ENCODE results near the gene AKAP8L. TPM values are rescaled to one million over a fixed set of nuclear protein-coding genes. Genes with fewer than 3 reads are reported as not detected.

AKAP8L gene
- total RNA-seq, 4 donors from 2014 or later: 56.3 to 188 (median 80.9) TPM

- no peak for TF ChIP-seq CTCF (IDR thresholded peaks at IDR 0.05; ENCODE audit: low read depth)
Observed at GRCh38 chr19:15424692-15425272, 6.0 kb upstream of the AKAP8L start.

GRCh38 chr19:15424121-15424520 is 5.3 kb upstream of the AKAP8L start:
- TF ChIP-seq CTCF (IDR thresholded peaks at IDR 0.05; ENCODE audit: low read depth): no peak

GRCh38 chr19:15423130-15423529 is 4.3 kb upstream of the AKAP8L start:
- no peak for TF ChIP-seq CTCF (IDR thresholded peaks at IDR 0.05; ENCODE audit: low read depth)

DNA sequence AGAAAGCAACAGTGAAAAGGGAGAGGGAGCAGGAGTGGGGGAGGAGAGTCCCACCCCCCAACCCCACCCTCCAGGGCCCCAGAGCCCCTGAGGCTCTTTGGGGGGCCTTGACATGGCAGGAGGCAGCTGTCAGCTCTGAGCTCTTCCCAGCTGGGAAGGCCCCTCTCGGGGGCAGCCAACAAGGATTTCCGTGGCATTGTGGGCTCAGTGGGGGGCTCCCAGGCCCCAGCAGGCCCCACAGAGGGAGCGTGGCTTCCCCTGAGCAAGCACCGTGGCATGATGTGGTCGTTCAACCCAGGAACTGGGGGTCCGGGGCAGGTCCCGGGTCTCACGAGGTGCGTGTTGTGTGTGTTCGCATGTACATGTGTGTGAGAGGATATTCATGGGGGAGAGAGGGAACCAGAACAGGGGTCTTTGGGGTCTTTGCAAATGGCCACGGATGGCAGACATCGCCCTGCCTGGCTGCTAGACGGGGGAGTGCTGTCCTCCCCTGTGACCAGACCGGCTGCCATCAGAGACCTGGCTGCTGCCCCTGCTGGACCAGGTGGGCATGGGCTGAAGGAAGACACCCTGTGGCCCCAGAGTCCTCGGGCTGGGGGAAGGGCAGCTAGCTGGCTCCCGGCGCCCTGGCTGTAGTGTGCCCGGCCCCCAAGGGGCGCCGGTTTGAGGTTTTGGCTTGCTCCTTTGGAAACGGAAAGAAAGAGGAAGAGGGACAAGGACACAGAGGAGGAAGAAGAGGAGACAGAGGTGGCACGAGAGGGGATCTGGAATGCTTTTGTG is 3.7 kb upstream of the AKAP8L start:
- no peak for TF ChIP-seq CTCF (IDR thresholded peaks at IDR 0.05; ENCODE audit: low read depth)

GRCh38 chr19:15421721-15422260 is 3.0 kb upstream of the AKAP8L start:
- TF ChIP-seq CTCF (IDR thresholded peaks at IDR 0.05; ENCODE audit: low read depth): no peak

- TF ChIP-seq CTCF (IDR thresholded peaks at IDR 0.05; ENCODE audit: low read depth): no peak
Observed at GRCh38 chr19:15421136-15421695, 2.4 kb upstream of the AKAP8L start.

- TF ChIP-seq CTCF (IDR thresholded peaks at IDR 0.05; ENCODE audit: low read depth): no peak
Observed at GRCh38 chr19:15419413-15420025, 731 bp upstream of the AKAP8L start.

Data from subcutaneous adipose tissue (tissue), 4 donors.